RKO (cell line): ENCODE measurements around the gene PARP6.
A peak's percentile ranks its signal among the peaks of the same experiment; 100 is the strongest.

Source experiments
- DNase-seq: peaks from one replicate; pipeline ENCODE4 v3.0.0-alpha.2; 2016; ENCODE audit warnings: low spot score

PARP6 gene

GRCh38 chr15:72199721-72200212 lies 72.6 kb downstream of the PARP6 start:
- peak; percentile 75 for DNase-seq

GRCh38 chr15:72199205-72199515 lies 73.2 kb downstream of the PARP6 start:
- DNase-seq: no peak

GRCh38 chr15:72198356-72199204 lies 73.8 kb downstream of the PARP6 start:
- DNase-seq: no peak

- DNase-seq: no peak
These were observed 74.6 kb downstream of the PARP6 start, which contains the start of gene GRAMD2A for GRCh38 chr15:72197460-72198355. Gene GRAMD2A, minus strand, starts transcription at chr15:72197787.

GRCh38 chr15:72197041-72197459 lies 75.3 kb downstream of the PARP6 start:
- DNase-seq: no peak

GRCh38 chr15:72196409-72197040 lies 75.8 kb downstream of the PARP6 start:
- no peak for DNase-seq

GRCh38 chr15:72195101-72195511 lies 77.2 kb downstream of the PARP6 start:
- DNase-seq: no peak

GRCh38 chr15:72193836-72194396 lies 78.4 kb downstream of the PARP6 start:
- no peak for DNase-seq

- no peak for DNase-seq
These were observed 79.9 kb downstream of the PARP6 start for GRCh38 chr15:72192416-72192815.
